HUES64 (cell line): ENCODE measurements around the gene P3H4.
"Not testable (repeated sequence)": the region's sequence is repeated elsewhere in the genome, so short reads cannot be mapped to it uniquely, and the experiment has no call there.

Experiments used
- H3K27ac ChIP-seq: 2 replicates; pipeline ENCODE4 v1.7.0; 2013; ENCODE audit warnings: low read depth, low read length, inconsistent platforms
- H3K27me3 ChIP-seq: 2 replicates; pipeline ENCODE4 v1.6.1; 2013; ENCODE audit warnings: mild to moderate bottlenecking, low read length; ENCODE audit not compliant: insufficient read depth
- H3K36me3 ChIP-seq: 2 replicates; pipeline ENCODE4 v1.6.1; 2013; ENCODE audit warnings: mild to moderate bottlenecking, low read length; ENCODE audit not compliant: insufficient read depth
- H3K4me1 ChIP-seq: 2 replicates; pipeline ENCODE4 v1.6.1; 2013; ENCODE audit warnings: mild to moderate bottlenecking, low read length, moderate library complexity; ENCODE audit not compliant: insufficient read depth
- H3K4me3 ChIP-seq: 2 replicates; pipeline ENCODE4 v1.5.1; 2013; ENCODE audit warnings: mild to moderate bottlenecking, low read length, moderate library complexity
- H3K9ac ChIP-seq: 2 replicates; pipeline ENCODE4 v1.6.1; 2013; ENCODE audit warnings: mild to moderate bottlenecking, low read depth, low read length
- H3K9me3 ChIP-seq: 2 replicates; pipeline ENCODE4 v1.6.1; 2013; ENCODE audit warnings: low read depth, low read length; ENCODE audit not compliant: insufficient read depth
- WGBS: fragments of 150-250, 120-280 bp; methylation state at CpG from one replicate; pipeline ENCODE4 v1.1.7; 2013; ENCODE audit warnings: missing lambda C conversion rate; 5-methylcytosine and 5-hydroxymethylcytosine counted together

P3H4 gene

GRCh38 chr17:41836550-41837196, 24.9 kb upstream of the P3H4 start:
- Histone ChIP-seq H3K9me3 (no peaks in the 10 kb centered on the region), H3K4me1 (peaks cover 6% of the 10 kb centered on the region; the same call in 1 of the 2 replicates), H3K9ac (peak overlapping the region; percentile 57; the same call in 1 of the 2 replicates), H3K4me3 (peak overlapping the region; percentile 84), H3K27ac (no peak overlapping the region), H3K36me3 (peaks cover 19% of the 10 kb centered on the region), H3K27me3 (peaks cover 11% of the 10 kb centered on the region)
- 76% methylated on average over 21 of the region's 21 CpGs for WGBS

GRCh38 chr17:41835800-41836549, 24.2 kb upstream of the P3H4 start, which contains the start of gene NT5C3B:
Gene NT5C3B (minus strand): TSS chr17:41836232. CDS start chr17:41836193, 39 bp downstream.
- H3K9me3 ChIP-seq: no peaks in the 10 kb centered on the region
- peak within 1 kb of the TSS; percentile 81 for H3K9ac ChIP-seq
- no peak within 1 kb of the TSS for H3K27ac ChIP-seq
- H3K4me1 ChIP-seq: peaks cover 6% of the 10 kb centered on the region; the same call in 1 of the 2 replicates
- H3K4me3 ChIP-seq: peak within 1 kb of the TSS; percentile 84
- H3K27me3 ChIP-seq: peaks cover 11% of the 10 kb centered on the region
- 1% methylated on average over 65 of the region's 72 CpGs for WGBS
- peaks cover 25% of the 10 kb centered on the region for H3K36me3 ChIP-seq

GRCh38 chr17:41835214-41835799, 23.6 kb upstream of the P3H4 start:
- H3K4me1 ChIP-seq: peaks cover 6% of the 10 kb centered on the region; the same call in 1 of the 2 replicates
- peaks cover 11% of the 10 kb centered on the region for H3K27me3 ChIP-seq
- no peaks in the 10 kb centered on the region for H3K9me3 ChIP-seq
- peaks cover 31% of the 10 kb centered on the region for H3K36me3 ChIP-seq
- peak overlapping the region; percentile 84 for H3K4me3 ChIP-seq
- 16% methylated on average over 13 of the region's 13 CpGs for WGBS
- peak overlapping the region; percentile 81 for H3K9ac ChIP-seq
- H3K27ac ChIP-seq: no peak overlapping the region

GRCh38 chr17:41829961-41830360, 18.2 kb upstream of the P3H4 start:
- H3K27me3 ChIP-seq, H3K4me1 ChIP-seq, H3K9me3 ChIP-seq, H3K9ac ChIP-seq, H3K4me3 ChIP-seq, H3K27ac ChIP-seq: not testable (repeated sequence)
- H3K36me3 ChIP-seq: peaks cover 67% of the 10 kb centered on the region
- 86% methylated on average over 10 of the region's 10 CpGs for WGBS

- Histone ChIP-seq H3K27ac (no peak overlapping the region), H3K36me3 (peaks cover 56% of the 10 kb centered on the region)
- 96% methylated on average over 19 of the region's 19 CpGs for WGBS
Observed at GRCh38 chr17:41825175-41825845, 13.6 kb upstream of the P3H4 start.

GRCh38 chr17:41824086-41824485, 12.3 kb upstream of the P3H4 start:
- no peak overlapping the region for H3K4me3 ChIP-seq
- H3K27ac ChIP-seq: no peak overlapping the region
- no peak overlapping the region for H3K9ac ChIP-seq
- WGBS: 79% methylated on average over 7 of the region's 7 CpGs
- H3K27me3 ChIP-seq: no peaks in the 10 kb centered on the region
- H3K4me1 ChIP-seq: peaks cover 10% of the 10 kb centered on the region; the same call in 1 of the 2 replicates
- H3K9me3 ChIP-seq: no peaks in the 10 kb centered on the region
- H3K36me3 ChIP-seq: peaks cover 54% of the 10 kb centered on the region

More at GRCh38 chr17:41825175-41825845, 13.6 kb upstream of the P3H4 start:
- no peak overlapping the region for H3K4me3 ChIP-seq
- no peak overlapping the region for H3K9ac ChIP-seq
- H3K4me1 ChIP-seq: no peaks in the 10 kb centered on the region
- H3K27me3 ChIP-seq: no peaks in the 10 kb centered on the region
- no peaks in the 10 kb centered on the region for H3K9me3 ChIP-seq

- Histone ChIP-seq H3K4me3 (no peak overlapping the region), H3K9ac (no peak overlapping the region), H3K27me3 (no peaks in the 10 kb centered on the region), H3K36me3 (peaks cover 54% of the 10 kb centered on the region), H3K4me1 (peaks cover 13% of the 10 kb centered on the region; the same call in 1 of the 2 replicates), H3K27ac (no peak overlapping the region), H3K9me3 (no peaks in the 10 kb centered on the region)
- 91% methylated on average over 7 of the region's 7 CpGs for WGBS
Observed at GRCh38 chr17:41823580-41823979, 11.8 kb upstream of the P3H4 start.

GRCh38 chr17:41823141-41823524, 11.4 kb upstream of the P3H4 start:
- Histone ChIP-seq H3K36me3 (peaks cover 54% of the 10 kb centered on the region), H3K4me3 (no peak overlapping the region), H3K9ac (no peak overlapping the region), H3K4me1 (peaks cover 13% of the 10 kb centered on the region; the same call in 1 of the 2 replicates), H3K27ac (no peak overlapping the region), H3K27me3 (no peaks in the 10 kb centered on the region), H3K9me3 (no peaks in the 10 kb centered on the region)
- 83% methylated on average over 1 of the region's 1 CpG for WGBS

- Histone ChIP-seq H3K4me1 (peaks cover 13% of the 10 kb centered on the region; the same call in 1 of the 2 replicates), H3K9me3 (no peaks in the 10 kb centered on the region), H3K9ac (no peak overlapping the region), H3K27ac (no peak overlapping the region), H3K27me3 (no peaks in the 10 kb centered on the region), H3K4me3 (no peak overlapping the region), H3K36me3 (peaks cover 53% of the 10 kb centered on the region)
- WGBS: 92% methylated on average over 12 of the region's 12 CpGs
Observed at GRCh38 chr17:41822216-41823140, 10.7 kb upstream of the P3H4 start.

- whole genome bisulfite sequencing: 96% methylated on average over 14 of the region's 14 CpGs
- H3K27ac ChIP-seq: no peak overlapping the region
- no peaks in the 10 kb centered on the region for H3K27me3 ChIP-seq
- H3K4me1 ChIP-seq: peaks cover 13% of the 10 kb centered on the region; the same call in 1 of the 2 replicates
- H3K4me3 ChIP-seq: no peak overlapping the region
- no peaks in the 10 kb centered on the region for H3K9me3 ChIP-seq
- peaks cover 50% of the 10 kb centered on the region for H3K36me3 ChIP-seq
- H3K9ac ChIP-seq: no peak overlapping the region
Observed at GRCh38 chr17:41821776-41822175, 10.0 kb upstream of the P3H4 start.
